GM18870 (cell line): ENCODE measurements around the gene SIL1.
"Not testable (repeated sequence)": the region's sequence is repeated elsewhere in the genome, so short reads cannot be mapped to it uniquely, and the experiment has no call there.

Experiments
- ATAC-seq: cut with Tn5 transposase; IDR thresholded peaks from one replicate; pipeline ENCODE4 v1.9.1; 2021; ENCODE audit warnings: moderate library complexity; ENCODE audit not compliant: unreplicated experiment

Gene SIL1

DNA sequence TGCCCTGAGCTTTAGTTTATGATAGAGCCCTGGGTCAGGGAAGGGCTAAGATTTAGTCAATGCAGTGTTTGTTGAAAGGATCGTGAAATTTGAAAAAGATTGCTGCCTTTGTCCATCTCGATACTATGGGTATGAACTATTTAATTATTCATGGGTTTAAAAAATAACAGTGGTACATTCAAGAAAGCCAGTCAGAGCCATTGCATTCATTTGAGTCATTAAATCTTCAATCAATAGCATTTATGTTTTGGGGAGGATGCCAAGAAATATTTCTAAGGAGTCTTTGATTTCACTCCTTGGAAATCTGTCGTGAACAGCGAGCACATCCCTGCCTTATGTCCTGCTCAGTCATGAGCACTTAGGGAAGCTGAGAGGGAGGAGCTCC lies 268.6 kb downstream of the SIL1 start:
- no peak for ATAC-seq

DNA sequence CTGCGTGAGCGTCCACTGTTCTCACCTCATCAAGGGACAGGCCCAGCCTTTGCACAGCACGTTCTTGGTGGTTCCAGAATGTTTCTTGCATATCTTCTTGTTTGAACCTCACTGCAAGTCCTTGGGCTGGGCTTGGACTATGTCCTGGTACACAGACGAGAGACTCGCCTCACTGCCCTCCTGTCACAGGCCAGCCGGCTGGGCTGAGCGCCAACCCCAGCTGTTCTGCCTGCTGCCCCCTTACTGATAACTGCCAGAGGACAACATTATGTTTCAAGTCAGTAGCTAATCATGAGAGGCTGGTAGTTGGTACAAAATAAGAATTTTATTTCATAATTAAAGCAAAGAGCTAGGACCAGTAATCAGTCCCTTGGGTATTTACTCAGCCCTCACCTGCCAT lies 270.2 kb downstream of the SIL1 start:
- ATAC-seq = no peak

DNA sequence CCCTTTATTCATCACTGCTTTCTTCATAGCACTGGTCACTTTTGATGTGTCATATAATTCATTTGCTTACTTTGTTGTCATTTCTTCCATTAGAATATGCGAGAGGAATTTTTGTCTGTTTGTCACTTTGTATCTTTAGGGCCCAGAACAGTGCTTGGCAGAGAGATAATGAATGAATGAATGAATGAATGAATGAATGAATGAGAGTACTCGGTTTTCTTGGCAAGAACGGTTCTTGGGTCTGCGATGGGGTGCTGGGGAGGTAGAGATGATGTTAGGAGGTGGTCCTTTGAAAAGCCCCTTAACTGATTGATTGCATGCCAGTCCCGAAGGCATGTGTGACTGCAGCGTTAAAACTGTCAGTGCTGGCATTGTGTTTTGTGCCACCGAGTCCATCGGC lies 270.6 kb downstream of the SIL1 start:
- ATAC-seq = no peak

DNA sequence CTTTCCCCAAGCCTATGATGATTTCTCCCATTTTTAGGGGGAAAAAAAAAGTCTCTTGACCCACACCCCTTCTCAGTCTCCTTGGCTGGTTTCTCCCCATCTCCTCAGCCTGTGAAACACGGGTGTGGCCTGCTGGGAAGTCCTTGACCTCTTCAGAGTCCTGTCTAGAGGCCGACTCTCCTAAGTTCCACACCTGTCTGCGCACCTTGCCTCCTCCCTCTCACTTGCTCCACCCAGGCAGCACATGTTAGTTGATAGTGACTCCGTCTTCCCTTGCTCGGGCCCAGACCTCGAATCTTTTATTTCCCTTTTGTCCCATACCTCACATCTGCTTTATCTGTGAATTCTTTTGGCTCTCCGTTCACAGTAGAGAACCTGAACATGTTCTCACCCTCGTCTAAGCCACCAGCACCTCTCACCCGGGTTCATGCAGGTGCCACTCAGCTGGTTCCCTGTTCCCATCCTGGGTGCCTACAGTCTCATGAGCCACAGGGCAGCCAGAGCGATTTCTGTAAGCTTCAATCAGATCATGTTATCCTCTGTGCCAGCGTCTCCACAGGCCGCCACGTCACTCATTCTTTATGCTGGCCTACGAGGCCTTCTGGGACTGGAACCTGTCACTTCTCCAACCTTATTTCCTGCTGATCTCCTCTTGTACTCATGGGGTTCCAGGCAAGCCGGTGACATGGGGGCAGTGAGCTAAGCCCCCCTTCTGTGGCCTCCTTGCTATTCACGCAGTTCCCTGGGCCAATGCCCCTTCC lies 271.3 kb downstream of the SIL1 start:
- ATAC-seq = no peak

DNA sequence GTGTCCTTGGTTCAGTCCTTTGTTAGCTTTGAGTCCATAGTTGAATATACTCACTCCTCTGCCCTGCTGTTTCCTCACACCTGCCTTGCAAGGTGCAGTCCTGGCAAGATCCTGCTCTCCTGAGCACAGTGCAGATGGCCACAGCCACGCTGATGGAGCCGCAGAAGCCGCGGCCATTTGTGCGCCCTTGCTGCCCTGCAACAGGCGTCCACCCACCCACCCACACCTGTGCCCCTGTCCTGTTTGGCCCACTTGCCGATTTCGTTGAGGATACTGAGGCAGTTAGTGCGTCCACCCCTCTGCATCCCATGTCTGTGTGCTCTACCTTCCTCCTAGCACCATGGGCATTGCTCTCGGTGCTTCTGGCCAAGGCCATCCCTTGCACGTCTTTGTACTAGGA lies 271.9 kb downstream of the SIL1 start:
- ATAC-seq = no peak

DNA sequence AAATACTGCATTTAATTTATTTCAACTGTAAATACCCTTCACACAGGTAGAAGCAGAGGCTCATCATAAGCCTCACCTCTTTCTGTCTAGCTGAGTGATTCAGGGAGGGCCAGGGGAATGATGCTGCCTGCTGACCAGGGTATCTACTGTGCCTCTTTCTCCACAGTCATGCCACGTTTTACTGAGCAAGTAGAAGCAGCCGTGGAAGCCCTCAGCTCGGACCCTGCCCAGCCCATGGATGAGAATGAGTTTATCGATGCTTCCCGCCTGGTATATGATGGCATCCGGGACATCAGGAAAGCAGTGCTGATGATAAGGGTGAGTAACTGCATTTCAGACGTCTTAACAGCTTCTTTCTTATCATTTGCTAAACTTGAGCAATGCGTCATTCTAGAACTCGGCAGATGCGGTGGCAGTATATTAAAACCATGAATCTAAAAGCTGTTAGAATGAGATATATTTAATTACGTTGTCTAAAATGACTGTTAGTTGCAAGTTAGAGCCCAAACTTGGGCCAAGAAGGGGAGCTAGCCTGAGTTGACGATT lies 273.0 kb downstream of the SIL1 start:
- no peak for ATAC-seq

DNA sequence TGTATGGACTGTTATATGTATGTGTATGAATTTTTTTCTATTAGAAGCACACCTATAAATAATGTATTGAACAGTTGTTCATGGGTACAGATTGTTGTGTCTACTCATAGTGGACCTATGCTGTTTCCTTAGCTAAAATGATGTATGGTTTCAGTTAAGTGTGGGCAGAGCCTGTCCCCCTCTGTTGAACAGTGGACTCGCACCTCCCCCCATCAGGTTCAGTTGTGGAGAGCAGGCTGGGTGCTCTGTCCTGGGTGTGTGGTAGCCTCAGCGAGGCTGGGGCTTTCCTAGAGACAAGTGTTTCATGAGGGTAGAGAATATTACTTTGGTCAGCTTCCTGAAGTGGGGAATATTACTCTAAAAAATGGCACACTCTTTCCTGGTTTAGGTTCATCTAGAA lies 275.7 kb downstream of the SIL1 start:
- ATAC-seq = no peak

DNA sequence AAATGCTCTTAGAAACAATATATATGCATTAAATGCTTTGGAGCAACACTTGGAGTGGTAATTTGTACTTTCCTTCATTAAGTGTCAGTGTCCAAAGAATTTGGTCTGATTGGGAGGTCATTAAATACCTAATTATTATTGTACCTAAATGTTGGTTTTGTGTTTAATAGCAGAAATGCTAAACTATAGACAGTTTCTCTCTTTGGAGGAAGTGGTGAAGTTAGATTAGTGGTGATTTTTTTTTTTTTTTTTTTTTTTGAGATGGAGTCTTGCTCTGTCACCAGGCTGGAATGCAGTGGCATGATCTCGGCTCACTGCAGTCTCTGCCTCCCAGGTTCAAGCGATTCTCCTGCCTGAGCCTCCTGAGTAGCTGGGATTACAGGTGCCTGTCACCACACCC lies 276.8 kb downstream of the SIL1 start:
- not testable (repeated sequence) for ATAC-seq

DNA sequence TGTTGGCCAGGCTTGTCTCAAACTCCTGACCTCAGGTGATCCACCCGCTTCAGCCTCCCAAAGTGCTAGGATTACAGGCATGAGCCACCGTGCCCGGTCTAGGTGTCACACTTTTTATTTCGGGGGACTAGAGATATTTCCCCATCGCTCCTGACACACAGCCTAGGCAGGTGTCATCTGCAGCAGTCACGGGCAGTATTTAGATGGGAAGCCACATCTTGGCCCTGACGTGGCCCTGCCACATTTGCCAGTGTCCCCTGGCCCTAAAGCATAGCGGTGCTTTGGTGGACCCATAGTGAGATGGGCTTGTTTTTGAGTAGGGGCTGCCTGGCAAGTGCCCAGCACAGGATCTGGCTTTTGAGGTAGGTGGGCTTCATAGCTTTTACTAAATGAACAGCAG lies 278.0 kb downstream of the SIL1 start:
- no peak for ATAC-seq

DNA sequence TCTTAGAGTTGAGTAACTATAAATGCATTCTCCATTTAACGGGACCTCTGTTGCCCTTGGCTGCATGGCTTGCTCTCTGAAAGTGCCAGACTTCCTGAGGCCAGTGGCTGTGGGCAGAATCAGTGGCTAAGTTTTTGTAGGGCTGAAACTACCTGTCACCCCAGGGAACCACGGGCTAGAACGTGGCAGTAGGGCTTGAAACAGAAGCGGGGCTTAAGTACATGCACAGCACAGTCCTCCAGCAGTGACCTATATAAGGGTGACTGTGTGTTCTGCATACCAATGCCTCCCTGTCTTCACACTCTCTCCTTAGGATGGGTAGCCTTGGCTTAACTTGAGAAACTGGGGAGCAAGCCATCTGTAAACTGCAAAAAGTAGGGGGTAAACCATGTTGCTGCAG lies 279.5 kb downstream of the SIL1 start:
- no peak for ATAC-seq

DNA sequence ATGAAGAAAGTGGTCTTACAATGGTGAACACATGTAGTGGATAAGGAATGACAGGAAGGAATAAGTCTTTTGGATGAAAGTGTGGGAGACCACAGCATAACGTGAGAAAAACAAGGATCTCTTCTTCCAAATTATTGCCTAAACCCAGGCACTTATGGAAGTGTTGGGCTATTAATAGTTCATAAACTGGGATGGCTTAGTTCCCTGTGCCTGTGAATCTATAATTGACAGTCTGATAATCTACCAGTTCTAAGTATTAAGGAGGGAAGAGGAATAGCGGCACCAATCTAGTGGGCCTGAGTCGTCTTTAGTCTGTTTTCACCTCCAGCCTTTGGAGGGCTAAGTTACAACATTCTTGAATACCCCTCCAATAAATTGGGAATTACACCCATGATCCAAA lies 283.8 kb downstream of the SIL1 start:
- no peak for ATAC-seq

DNA sequence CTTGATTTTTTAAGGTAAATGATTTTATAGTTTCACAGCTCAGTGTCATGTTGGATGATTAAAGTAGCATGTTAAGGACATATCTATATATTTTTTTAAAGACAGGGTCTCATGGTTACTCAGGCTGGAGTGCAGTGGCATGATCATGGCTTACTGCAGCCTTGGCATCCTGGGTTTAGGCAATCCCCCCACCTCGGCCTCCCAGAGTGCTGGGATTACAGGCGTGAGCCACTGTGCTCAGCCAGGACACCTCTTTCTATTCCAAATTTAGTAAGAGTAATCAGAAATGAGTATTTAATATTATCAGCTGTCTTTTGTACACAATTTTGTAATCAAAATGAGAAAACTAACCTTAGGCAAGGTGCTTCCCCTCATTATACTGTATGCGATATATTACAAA lies 284.4 kb downstream of the SIL1 start:
- no peak for ATAC-seq

DNA sequence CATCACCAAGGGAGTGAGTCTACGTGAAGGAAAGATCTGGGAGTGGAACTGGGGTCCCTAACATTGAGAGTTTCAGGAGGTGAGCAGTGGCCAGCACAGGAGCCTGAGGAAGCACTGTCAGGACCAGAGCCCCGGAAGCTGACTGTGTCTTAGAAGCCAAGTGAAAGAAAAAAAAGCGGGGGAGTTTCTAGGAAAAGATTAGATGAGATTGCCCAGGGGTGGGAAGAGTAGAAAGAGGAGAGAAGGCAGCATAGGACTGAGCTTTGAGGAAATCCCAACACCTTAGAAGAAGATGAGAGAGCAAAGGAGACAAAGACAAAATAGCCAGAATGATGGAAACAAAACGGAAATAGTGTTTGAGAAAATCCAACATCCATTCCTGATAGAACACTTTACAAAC lies 286.1 kb downstream of the SIL1 start:
- ATAC-seq = no peak

DNA sequence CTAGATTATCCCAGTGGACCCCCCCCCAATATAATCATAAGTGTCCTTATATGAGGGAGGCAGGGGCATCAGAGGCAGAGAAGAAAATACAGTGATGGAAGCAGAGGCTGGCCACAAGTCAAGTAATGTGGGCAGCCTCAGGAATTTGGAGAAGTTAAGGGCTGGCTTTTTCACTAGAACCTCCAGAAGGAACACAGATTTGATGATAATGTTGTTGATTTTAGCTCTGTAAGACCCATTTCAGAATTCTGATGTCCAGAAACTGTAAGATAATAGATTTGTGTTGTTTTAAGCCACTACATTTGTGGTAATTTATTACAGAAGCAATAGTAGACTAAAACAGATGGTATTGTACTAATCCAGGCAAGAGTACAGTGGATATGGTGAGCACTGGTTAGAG lies 286.7 kb downstream of the SIL1 start:
- no peak for ATAC-seq

DNA sequence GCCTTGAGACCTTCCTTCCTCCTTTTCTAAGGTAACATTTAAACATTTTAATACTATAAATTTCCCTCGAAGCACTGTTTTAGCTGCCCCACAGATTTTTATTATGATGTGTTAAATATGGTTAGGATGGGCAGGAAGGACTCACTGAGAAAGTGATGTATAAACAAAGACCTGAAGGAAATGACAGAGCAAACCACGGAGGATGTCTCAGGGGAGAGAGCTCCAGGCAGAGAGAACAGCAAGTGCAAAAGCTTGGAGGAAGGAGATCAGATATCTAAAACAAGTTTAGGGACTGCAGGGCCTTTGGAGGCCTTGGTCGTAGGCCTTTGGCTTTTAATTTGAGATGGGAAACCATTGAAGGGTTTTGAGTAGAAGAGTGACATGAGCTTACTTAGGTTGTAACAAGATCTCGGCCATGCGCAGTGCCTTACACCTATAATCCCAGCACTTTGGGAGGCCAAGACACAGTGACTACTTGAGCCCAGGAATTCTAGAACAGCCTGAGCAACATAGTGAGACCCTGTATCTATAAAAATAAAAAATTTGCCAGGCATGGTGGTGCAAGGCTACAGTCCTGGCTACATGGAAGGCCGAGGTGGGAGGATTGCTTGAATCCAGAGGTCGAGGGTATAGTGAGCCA lies 287.5 kb downstream of the SIL1 start:
- no peak for ATAC-seq

DNA sequence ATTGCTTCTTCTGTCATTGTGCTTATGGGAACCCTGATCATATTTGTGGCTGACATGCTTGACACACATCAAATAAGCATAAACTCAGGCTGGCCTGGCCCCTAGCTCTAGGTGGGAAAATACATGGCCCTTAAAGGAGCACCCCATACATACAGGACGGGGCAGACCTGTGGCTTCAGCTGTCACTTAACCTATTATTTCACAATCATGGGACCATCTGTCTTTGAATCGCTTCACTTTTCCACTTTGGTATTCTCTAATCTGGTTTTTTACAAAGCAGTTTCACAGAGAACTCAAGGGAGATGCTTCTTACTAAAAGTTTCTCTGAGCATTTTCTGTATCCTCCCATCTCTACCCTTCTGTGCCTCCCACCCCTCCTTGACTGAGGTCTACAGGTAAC lies 288.4 kb downstream of the SIL1 start:
- no peak for ATAC-seq

DNA sequence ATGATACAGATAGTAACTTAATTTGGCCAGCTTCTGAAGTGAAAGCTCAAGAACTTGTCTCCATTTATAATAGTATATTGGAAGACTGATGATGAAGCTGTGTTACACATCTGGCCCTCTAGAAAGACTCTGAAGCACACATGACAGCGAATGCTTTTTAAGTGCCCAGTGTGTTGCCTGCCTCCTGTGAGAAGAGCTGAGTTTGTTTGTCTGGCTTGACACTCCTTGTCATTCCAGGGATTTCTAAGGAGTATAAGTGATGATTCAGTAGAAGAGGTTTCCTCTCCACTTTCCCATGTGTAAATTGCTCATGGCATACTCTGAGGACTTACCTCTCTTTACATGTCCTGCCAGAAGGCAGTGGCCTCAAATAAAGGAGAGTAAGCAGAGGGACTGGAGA lies 292.6 kb downstream of the SIL1 start:
- no peak for ATAC-seq

DNA sequence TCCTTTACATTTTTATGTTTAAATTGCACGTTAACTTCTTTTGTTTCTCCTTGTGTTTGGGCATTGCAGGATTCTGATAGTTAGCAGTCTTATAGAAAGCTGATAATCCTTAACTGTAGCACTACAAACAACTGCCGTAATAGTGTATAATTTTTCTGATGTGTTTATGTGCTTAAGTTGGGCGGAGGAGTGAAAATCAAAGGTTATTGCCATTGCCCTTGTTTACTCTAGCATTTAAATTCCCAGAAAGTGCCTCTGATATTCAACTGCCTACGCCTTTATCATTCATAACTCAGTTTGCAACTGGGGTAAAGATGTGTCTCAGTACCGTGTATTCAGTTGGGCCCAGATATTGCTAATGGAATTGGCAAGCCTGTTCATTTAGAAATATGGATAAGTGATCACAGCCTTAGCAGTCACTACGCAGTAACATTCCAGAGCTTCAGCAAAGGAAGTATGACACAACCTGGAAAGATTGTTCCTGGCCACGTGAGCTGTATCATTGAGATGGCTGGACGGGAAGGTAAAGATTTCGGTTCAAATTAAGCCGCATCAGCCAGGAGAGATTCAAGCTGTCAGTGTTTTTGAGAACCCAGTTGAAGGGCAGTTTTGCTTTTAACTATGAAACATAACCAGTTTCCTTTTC lies 294.9 kb downstream of the SIL1 start:
- no peak for ATAC-seq

DNA sequence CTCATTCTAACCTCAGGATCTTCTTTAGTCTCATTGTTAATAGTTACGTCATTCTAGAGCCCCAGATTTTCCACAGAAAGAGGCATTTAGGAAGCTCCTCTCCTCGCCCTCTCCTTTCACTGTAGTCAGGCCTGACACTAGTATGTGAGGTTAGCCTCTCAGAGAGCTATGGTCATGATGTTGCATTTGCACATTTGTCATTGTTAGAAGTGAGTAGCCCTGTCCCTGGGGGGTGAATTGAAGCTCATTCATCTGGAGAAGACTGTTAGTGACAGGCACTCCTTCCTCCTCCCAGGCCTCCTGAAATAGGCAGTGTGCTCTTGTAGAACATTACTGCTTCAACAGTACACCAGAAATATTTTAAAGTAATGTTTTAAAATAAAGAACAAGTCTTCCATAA lies 296.5 kb downstream of the SIL1 start:
- ATAC-seq = no peak

DNA sequence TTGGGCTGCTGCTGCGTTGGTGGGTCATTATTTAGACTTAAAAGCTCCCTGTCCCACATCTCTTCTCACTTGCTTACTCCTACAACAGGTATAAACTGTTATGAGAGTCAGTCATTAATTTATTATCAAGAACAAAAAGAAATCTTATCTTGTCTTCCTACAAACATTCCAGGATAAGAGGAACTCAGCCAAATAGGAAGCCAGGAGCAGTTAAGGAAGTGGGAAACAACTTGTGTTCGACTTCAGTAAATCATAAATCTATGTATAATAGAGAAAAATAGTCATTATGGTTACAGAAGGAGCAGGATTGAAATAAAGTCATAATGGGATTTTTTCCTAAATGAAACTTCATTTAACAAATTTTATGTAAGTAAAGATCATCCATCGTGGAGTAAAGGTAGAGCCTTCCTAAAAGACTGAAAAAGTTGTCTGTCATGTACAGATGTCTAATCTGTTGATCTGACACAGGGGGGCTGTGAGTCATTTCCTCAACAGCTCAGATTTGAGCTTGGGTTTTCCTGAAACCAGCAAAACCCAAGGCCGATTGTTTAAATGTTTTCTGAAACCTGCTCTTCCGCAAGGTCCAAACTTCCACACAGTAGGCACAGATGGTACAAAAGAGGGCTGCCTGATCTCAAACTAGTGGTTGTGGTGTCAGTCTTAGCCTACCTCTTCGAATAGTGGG lies 297.7 kb downstream of the SIL1 start:
- ATAC-seq = no peak

DNA sequence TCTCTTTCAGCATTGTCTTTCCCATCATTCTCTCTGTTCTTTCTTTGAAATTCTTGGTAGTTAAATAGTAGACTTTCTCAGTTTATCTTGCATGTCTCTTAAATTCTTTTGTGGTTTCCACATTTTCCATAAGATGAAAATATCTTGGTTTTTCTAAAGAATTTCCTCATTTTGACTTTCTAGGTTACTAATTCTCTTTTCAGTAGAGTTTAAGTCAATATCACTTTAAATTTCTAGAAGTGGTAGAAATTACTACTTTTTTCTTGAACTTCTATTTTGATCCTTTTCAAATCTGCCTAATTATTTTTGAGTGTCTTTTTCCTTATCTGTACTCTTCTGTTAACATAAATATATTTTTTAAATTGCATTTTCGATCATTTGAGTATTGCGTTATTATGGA lies 299.4 kb downstream of the SIL1 start:
- no peak for ATAC-seq

DNA sequence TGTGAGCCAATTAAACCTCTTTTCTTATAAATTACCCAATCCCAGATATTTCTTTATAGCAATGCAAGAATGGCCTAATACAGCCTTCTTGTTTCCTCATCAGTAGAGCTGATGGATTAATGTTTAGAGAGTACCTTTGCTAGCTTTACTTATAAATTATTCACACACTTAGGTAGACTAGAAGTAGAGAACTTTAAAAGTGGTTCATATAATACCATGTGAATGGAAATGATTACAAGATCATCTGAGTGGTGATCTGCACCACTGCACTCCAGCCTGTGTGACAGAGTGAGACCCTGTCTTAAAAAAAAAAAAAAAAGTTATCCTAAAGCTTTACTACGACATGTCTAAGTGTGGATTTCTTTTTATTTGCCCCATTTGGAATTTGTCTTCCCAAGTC lies 299.9 kb downstream of the SIL1 start:
- no peak for ATAC-seq
